Esophagus squamous epithelium (tissue), 5 donors: Measurements from ENCODE around the gene CADM2. TPM values are rescaled to one million over a fixed set of nuclear protein-coding genes. Genes with fewer than 3 reads are reported as not detected.

ENCODE experiments used
- DNase-seq: peaks from one replicate; lab custom pipeline; 2025; lab: John Stamatoyannopoulos, UW
- H3K27ac ChIP-seq, 4 donors: fragments of 200-600 bp; sonication (generic); one replicate each; pipeline ENCODE4 v1.5.1; 2016 to 2019; ENCODE audit warnings: mild to moderate bottlenecking in 1 of 4
- H3K27me3 ChIP-seq, 4 donors: fragments of 200-600 bp; sonication (generic); 1 replicate in 3 of 4; 2 replicates in 1 of 4; pipeline versions ENCODE4 v1.5.1 to v1.6.0; 2017 to 2021; ENCODE audit warnings: antibody characterized with exemption in 1 of 4
- H3K36me3 ChIP-seq, 3 donors: fragments of 200-600 bp; sonication (generic); one replicate each; pipeline ENCODE4 v1.5.1; 2016 to 2019
- H3K4me1 ChIP-seq, 3 donors: fragments of 200-600 bp; sonication (generic); one replicate each; pipeline ENCODE4 v1.5.1; 2017 to 2019
- H3K4me3 ChIP-seq, 4 donors: fragments of 200-600 bp; sonication (generic); 1 replicate in 3 of 4; 2 replicates in 1 of 4; pipeline ENCODE4 v1.5.1; 2016 to 2019; ENCODE audit warnings: mild to moderate bottlenecking in 2 of 4, moderate library complexity in 1 of 4
- H3K9me3 ChIP-seq, 3 donors: fragments of 200-600 bp; sonication (generic); one replicate each; pipeline ENCODE4 v1.5.1; 2016 to 2019
- POLR2A ChIP-seq, 4 donors: fragments of 450-650 bp; IDR thresholded peaks; one replicate each; pipeline ENCODE4 v1.6.1; 2017; ENCODE audit warnings: antibody characterized with exemption in 4 of 4, mild to moderate bottlenecking in 4 of 4, moderate library complexity in 3 of 4
- WGBS, 2 donors: methylation state at CpG; one replicate each; pipeline ENCODE4 v1.1.5; 2018; 5-methylcytosine and 5-hydroxymethylcytosine counted together
- intact Hi-C: fragments of 100-400 bp; cut with DNase I; formaldehyde crosslinking; loops from one replicate; pipeline ENCODE4 v1.15.0; 2022
- total RNA-seq, 4 donors: library from RNA; depleted of rRNA; stranded (reverse); fragments of >200 nt; gene quantifications; one replicate each; pipeline ENCODE4 v1.1.0, GENCODE V29; 2016
- TF ChIP-seq, protein P1 (sequence below), 6 experiments: fragments of 450-650 bp in 4 of 6; fragments of 200-600 bp in 2 of 6; sonication (generic) in 2 of 6; IDR thresholded peaks; one replicate each; pipeline ENCODE4 v1.5.1; 2016 to 2019; ENCODE audit warnings: antibody characterized with exemption in 6 of 6, mild to moderate bottlenecking in 4 of 6, moderate library complexity in 4 of 6
- donor health status: DM: yes; HTN: yes; CAD: no.

The CADM2 gene
- total RNA-seq, 4 donors from 2014 or later: 0.08 to 0.76 (median 0.34) TPM

DNA sequence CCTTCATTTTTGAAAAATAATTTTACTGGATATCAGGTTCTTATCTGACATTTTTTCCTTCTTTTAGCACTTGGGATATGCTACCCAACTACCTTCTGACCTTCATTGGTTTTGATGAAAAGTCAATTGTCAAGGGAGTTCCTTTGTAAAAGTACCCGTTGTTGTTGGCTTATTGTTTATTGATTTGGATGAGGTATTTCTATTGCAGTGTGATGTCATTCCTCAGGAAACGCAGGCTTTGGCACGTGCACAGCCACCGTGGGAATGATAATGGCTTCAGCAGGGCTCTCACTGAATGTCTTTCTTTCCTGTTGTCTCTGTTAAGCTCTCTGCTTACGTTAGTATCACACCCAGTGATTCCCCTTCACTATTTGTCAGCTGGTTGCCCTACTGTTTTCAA is 944.6 kb downstream of the CADM2 start:
- no peak for DNase-seq
- TF ChIP-seq, protein P1, sequence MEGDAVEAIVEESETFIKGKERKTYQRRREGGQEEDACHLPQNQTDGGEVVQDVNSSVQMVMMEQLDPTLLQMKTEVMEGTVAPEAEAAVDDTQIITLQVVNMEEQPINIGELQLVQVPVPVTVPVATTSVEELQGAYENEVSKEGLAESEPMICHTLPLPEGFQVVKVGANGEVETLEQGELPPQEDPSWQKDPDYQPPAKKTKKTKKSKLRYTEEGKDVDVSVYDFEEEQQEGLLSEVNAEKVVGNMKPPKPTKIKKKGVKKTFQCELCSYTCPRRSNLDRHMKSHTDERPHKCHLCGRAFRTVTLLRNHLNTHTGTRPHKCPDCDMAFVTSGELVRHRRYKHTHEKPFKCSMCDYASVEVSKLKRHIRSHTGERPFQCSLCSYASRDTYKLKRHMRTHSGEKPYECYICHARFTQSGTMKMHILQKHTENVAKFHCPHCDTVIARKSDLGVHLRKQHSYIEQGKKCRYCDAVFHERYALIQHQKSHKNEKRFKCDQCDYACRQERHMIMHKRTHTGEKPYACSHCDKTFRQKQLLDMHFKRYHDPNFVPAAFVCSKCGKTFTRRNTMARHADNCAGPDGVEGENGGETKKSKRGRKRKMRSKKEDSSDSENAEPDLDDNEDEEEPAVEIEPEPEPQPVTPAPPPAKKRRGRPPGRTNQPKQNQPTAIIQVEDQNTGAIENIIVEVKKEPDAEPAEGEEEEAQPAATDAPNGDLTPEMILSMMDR (IDR thresholded peaks at IDR 0.05): no peak
- no peak for TF ChIP-seq POLR2A (IDR thresholded peaks at IDR 0.05)
- H3K27ac ChIP-seq: no peak overlapping the region
- intact Hi-C loops: no loop called here
- no peaks in the 10 kb centered on the region for H3K4me1 ChIP-seq
- H3K9me3 ChIP-seq: peaks cover 0 to 5% (median 0%) of the 10 kb centered on the region in 3 donors
- no peaks in the 10 kb centered on the region for H3K27me3 ChIP-seq
- WGBS, 2 donors: 36 to 39% methylated on average over 5 of the region's 5 CpGs
- no peak overlapping the region for H3K4me3 ChIP-seq
- H3K36me3 ChIP-seq: no peaks in the 10 kb centered on the region

- H3K4me3 ChIP-seq: no peak overlapping the region
- no peaks in the 10 kb centered on the region for H3K4me1 ChIP-seq
- DNase-seq: no peak
- 49 to 70% methylated on average over 2 of the region's 2 CpGs for WGBS, 2 donors
- no peaks in the 10 kb centered on the region for H3K36me3 ChIP-seq
- H3K27ac ChIP-seq: no peak overlapping the region
- TF ChIP-seq, protein P1 (IDR thresholded peaks at IDR 0.05): no peak
- no peak for TF ChIP-seq POLR2A (IDR thresholded peaks at IDR 0.05)
- H3K9me3 ChIP-seq: no peaks in the 10 kb centered on the region
- intact Hi-C loops: no loop called here
- no peaks in the 10 kb centered on the region for H3K27me3 ChIP-seq
These were observed 954.2 kb downstream of the CADM2 start for GRCh38 chr3:85912980-85913379.

DNA sequence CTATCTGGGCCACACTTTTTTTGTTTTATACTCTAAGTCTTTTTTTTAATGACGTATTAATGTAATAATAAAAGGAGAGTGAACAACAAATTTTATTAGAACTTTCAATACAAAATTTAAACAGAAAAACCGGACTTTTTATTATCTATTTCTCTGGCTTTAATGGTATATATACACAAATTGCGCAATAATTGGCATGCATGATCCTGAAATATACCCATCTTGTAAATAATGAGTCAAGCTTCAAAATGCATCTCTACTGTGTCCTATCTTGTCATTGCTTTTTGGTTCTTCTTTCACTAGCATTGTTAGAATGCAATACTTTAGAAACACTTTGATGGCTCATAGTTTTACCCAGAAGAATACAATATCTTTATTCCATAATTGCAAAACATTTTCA is 963.6 kb downstream of the CADM2 start:
- no peaks in the 10 kb centered on the region for H3K36me3 ChIP-seq
- intact Hi-C loops: no loop called here
- no peaks in the 10 kb centered on the region for H3K4me1 ChIP-seq
- H3K4me3 ChIP-seq: no peak overlapping the region
- no peak for DNase-seq
- H3K27ac ChIP-seq: no peak overlapping the region
- no peaks in the 10 kb centered on the region for H3K9me3 ChIP-seq
- H3K27me3 ChIP-seq: no peaks in the 10 kb centered on the region
- TF ChIP-seq POLR2A (IDR thresholded peaks at IDR 0.05): no peak
- TF ChIP-seq, protein P1 (IDR thresholded peaks at IDR 0.05): no peak
- 82 to 85% methylated on average over 3 of the region's 3 CpGs for WGBS, 2 donors

GRCh38 chr3:85930718-85931117 is 971.9 kb downstream of the CADM2 start:
- DNase-seq: no peak
- WGBS, 2 donors: 66 to 70% methylated on average over 1 of the region's 1 CpG
- H3K9me3 ChIP-seq: no peaks in the 10 kb centered on the region
- no peaks in the 10 kb centered on the region for H3K27me3 ChIP-seq
- no peak overlapping the region for H3K4me3 ChIP-seq
- intact Hi-C loops: no loop called here
- no peaks in the 10 kb centered on the region for H3K4me1 ChIP-seq
- no peak overlapping the region for H3K27ac ChIP-seq
- no peaks in the 10 kb centered on the region for H3K36me3 ChIP-seq
- no peak for TF ChIP-seq POLR2A (IDR thresholded peaks at IDR 0.05)
- TF ChIP-seq, protein P1 (IDR thresholded peaks at IDR 0.05): no peak

- H3K36me3 ChIP-seq: no peaks in the 10 kb centered on the region
- intact Hi-C loops: no loop called here
- no peak overlapping the region for H3K27ac ChIP-seq
- H3K27me3 ChIP-seq: no peaks in the 10 kb centered on the region
- no peak for DNase-seq
- H3K9me3 ChIP-seq: no peaks in the 10 kb centered on the region
- WGBS, 2 donors: 58 to 62% methylated on average over 5 of the region's 5 CpGs
- H3K4me3 ChIP-seq: no peak overlapping the region
- TF ChIP-seq, protein P1 (IDR thresholded peaks at IDR 0.05): no peak
- TF ChIP-seq POLR2A (IDR thresholded peaks at IDR 0.05): no peak
- H3K4me1 ChIP-seq: no peaks in the 10 kb centered on the region
These were observed 974.5 kb downstream of the CADM2 start for GRCh38 chr3:85933326-85933725.
